GM19463 (cell line): ENCODE results near the gene SSR3.
"Not testable (repeated sequence)": the region's sequence is repeated elsewhere in the genome, so short reads cannot be mapped to it uniquely, and the experiment has no call there.

Experiments
- ATAC-seq: cut with Tn5 transposase; IDR thresholded peaks from one replicate; pipeline ENCODE4 v1.9.1; 2021; ENCODE audit warnings: mild to moderate bottlenecking, moderate library complexity; ENCODE audit not compliant: unreplicated experiment

SSR3 gene

DNA sequence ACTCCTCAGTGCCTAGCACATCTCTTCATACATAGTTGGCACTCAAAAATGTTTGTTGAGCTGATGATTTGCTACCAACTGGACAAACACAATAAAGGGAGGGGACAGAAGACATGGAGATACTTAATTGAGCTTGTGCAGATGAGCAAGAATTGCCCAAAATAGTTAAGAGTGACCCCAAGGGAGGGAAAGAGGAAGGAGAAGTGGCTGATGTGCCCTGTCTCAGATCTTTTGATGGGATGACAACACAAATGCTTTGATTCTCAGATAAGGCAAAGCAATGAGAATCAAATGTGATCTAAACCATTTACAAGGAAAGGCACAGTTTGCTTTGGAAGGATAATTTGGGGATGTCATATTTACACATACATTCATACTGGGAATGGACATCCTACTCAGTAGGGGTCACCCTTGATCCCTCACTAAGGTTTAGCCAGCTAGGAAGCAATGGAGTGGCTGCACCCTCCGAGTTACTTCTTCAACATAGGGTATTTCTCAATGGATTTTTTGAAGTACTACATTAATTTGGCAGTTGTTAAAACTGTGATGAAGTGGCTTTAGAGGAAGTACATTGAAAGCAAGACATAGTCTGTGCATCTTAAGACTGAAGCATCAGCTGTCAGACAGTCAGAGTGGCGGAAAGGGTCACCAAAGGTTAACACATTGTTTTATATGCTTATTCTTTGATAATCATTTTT, 21.9 kb upstream of the SSR3 start:
- no peak for ATAC-seq

DNA sequence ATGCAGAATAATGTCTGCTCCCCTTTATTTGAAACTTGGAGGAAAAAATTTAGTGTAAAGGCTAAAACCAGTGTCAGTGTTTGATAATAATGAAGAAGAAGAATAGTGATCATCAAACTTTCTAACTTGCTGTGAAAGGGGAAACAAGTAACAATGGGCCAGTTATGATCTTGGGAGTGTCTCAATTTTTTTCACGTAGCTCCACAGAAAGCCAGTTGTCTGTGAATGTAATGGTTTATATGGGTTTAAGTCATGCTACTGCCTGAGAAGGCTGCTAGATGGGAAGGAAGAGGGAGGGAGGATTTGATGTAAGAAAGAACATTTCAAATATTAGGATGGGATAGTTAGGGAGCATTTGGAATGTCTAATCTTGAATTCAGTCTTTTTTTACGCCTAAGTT, 21.1 kb upstream of the SSR3 start:
- no peak for ATAC-seq

DNA sequence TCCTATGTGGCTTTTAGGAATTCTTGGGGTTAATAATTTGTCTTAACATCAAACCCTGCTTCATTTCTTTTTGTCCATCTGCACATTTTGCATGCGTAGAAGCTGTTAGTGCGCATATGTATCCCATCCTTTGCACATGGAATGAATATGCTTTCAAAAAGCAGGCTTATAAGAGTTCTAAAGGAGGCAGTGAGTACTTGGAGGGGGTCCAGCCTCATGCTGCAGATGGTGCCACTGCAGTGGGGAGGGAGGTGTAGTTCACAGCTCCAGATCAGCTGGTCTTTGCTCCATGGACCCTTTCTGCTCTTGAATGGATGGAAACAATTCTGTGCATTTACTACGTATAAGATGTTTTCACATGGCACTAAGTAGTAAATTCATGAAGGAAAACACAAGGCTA, 20.7 kb upstream of the SSR3 start:
- ATAC-seq: no peak

DNA sequence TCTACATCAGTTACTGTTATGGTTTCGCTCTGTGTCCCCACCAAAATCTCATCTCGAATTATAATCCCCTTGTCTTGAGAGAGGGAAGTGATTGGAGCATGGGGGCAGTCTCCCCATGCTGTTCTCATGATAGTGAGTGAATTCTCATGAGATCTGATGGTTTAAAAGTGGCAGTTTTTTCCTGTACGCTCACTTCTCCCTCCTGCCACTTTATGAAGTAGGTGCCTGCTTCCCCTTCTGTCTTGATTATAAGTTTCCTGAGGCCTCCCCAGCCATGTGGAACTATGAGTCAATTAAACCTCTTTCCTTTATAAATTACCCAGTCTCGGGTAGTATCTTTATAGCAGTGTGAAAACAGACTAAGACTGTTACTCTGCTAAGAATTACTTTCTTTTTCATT, 15.0 kb upstream of the SSR3 start:
- not testable (repeated sequence) for ATAC-seq

DNA sequence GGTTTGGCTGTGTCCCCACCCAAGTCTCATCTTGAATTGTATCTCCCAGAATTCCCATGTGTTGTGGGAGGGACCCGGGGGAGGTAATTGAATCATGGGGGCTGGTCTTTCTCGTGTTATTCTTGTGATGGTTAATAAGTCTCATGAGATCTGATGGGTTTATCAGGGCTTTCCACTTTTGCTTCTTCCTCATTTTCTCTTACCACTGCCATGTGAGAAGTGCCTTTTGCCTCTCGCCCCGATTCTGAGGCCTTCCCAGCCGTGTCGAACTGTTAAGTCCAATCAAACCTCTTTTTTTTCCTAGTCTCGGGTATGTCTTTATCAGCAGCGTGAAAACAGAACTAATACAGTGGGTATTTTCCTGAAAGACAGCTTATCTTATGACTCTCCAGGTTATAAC, 14.1 kb upstream of the SSR3 start:
- ATAC-seq: not testable (repeated sequence)

DNA sequence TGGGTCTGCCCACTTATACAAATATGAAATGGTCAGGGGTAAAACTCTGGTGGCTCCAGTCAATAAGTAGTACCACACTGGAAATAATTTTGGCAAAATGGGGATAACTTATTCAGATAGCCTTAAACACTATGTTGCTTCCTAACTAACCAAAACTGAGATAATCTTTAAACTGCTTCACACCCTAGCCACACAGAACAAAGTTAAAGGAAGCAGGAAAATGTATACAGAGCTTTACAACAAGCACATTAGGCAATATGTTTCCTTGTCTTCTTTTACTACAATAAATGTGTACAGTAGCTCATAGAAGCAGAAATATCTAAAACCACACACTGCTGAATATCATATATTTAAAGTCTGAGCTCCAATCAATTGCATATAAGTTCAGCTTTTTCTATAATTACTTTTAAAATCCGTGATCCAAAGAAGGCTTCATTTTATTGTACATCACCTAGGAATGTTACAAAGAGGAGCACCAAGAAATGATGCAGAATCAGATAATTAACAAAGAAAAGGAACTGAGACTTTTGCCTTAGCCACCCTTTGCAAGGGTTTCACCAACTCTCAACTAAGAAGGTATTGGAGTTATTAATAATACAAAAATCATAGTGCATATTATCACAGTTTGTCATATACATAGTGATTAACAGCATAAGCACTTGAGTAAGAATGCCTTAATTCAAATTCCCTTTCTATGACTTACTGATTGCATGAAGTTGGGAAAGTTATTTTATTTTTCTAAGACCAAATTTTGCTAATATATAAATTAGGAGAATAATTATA, 9.2 kb upstream of the SSR3 start:
- no peak for ATAC-seq

- not testable (repeated sequence) for ATAC-seq
Observed at GRCh38 chr3:156562486-156562885, 7.6 kb upstream of the SSR3 start.

DNA sequence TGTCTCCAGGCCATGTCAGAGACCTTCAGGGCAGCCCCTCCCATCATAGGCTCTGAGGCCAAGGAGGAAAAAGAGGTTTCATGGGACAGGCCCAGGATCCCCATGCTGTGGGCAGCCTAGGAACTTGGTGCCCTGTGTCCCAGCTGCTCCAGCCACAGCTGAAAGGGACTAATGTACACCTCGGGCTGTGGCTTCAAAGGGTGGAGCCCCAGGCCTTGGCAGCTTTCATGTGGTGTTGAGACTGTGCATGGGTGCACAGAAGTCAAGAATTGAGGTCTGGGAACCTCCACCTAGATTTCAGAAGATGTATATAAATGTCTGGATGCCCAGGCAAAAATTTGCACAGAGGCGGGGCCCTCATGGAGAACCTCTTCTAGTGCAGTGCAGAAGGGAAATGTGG, 6.6 kb upstream of the SSR3 start:
- ATAC-seq: no peak

DNA sequence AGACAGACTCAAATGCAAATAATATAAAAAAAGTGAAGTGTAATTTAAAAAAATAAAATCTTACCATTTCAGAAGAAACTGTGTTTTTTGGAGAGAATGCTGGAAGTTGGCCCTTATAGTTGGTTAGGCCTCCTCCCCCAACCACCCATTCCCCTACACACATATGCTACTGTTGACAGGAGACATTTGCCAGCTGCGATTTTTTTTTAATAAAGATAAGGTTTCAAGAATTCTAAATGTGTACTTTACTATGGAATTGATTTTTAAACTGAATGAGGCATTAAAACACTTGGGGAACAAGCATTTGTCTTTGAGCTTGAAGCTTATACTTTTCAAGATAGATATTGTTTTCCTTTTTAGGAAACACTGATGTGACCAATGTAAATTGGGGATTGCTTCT, 4.4 kb upstream of the SSR3 start:
- no peak for ATAC-seq

DNA sequence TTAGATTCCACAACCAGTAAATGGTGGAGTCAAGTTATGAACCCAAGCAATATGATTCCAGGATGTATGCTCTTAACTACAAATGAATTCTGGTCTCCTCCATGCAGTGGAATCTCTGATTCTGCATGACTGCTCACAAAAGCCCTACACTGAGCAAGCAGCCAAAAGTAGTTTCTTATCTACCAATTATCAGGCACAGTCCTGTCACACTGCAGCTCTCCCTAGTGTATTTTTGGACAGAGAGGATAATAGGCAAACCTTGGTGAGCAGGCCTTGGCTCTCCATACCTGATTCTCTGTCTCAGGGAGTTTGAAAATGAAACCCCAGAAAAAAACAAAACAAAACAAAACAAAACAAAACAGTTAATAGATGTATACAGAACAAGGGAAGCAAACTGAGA, 3.5 kb upstream of the SSR3 start:
- ATAC-seq: no peak

GRCh38 chr3:156554515-156554841, 439 bp downstream of the SSR3 start:
- ATAC-seq: no peak

- ATAC-seq: no peak
Observed at GRCh38 chr3:156553705-156554356, 1.1 kb downstream of the SSR3 start.

- ATAC-seq: no peak
Observed at GRCh38 chr3:156552973-156553372, 1.9 kb downstream of the SSR3 start.

- no peak for ATAC-seq
Observed at GRCh38 chr3:156551746-156552145, 3.2 kb downstream of the SSR3 start.

DNA sequence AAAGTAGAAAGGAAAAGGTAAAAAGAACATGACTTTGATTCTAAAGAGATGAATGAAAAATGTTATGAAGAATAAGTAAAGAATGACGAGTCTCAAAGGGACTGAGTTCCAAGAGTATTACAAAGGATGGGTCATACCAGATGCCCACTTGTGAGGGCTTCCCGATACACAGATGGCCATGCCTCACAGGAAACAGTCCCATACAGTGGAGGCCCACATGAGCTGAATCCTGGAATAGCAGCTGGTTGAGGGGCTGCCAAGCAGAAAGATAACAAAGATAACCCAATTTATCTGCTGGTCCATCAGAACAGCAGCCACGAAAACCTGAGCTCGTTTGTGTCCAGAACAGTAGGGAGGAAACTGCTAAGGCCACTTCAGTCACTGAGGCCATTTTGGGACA, 3.7 kb downstream of the SSR3 start:
- ATAC-seq: no peak

DNA sequence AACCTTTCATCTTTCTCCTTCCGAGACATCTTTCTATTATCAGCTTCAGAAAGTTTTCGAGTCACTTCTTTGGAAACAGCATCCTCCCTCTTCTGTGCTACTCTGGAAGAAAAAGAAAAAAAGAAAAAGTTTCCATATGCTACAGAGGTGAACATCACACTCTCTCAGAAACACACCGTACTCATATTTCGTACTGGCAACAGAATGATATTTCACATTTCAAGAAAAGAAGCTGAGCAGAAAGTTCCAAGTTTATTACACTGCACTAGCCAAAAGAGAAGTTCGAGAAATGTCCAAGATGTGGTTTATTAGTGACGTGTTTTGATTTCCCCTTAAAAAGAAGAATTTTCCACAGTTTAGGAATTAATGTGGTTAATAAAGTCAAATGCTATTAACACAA, 6.0 kb downstream of the SSR3 start:
- no peak for ATAC-seq

- ATAC-seq: no peak
Observed at GRCh38 chr3:156548041-156548687, 6.8 kb downstream of the SSR3 start.

DNA sequence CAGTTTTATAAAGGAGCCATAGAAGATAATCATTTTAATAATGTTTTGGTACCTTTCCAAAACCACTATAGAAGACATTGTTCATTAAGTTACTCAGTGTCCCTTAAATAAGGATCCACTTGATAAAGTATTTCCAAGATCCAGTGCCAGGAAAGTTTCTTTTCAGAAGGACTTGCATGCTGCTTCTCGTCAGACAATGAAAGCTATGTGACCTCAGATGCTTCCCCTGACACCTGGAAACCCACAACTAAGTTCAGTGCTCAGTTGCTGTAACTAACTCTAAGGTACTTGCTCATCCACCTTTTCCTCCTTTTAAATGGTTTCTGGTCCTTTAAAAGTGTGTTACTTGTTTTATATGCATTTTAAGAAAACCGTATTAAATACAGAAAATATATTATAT, 7.3 kb downstream of the SSR3 start:
- no peak for ATAC-seq

DNA sequence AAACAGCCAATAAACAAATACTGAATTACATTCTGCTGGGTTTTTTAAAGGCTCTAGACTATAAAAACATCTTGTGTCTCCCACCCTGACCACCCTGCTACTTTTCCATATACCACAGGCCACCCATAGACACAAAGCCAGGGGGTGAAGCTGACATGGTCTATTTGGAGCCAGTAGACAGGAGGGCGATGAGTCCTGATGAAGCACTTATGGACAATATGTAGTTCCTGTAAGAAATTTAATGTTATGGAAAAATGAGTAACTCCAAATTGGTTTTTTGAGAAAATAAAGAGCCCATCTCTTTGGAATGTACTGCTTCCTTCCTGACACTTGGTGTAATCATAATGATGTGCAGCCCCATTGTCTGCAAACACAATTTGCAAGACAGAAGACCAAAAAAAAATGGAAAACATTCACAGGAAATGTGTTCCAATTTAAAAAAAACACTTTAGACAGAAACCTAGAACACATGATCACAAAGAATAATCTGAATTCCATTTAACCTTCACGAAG, 11.8 kb downstream of the SSR3 start:
- ATAC-seq: no peak

- no peak for ATAC-seq
Observed at GRCh38 chr3:156542101-156543042, 12.5 kb downstream of the SSR3 start.
